ENCODE data around the gene CFAP57.

CFAP57 gene

GRCh38 chr1:43222879-43223278 is 50.7 kb downstream of the CFAP57 start:
- no peak overlapping the region for H3K9ac ChIP-seq (ENCODE audit: low read length)
- no peak overlapping the region for H2AFZ ChIP-seq (ENCODE audit: low read depth, low read length)
- no peak overlapping the region for H3K18ac ChIP-seq (ENCODE audit: low read depth in 1 of 2, low read length in 2 of 2)
- no peak overlapping the region for H2BK15ac ChIP-seq (ENCODE audit: low read depth, poor library complexity, severe bottlenecking)
- H4K91ac ChIP-seq (ENCODE audit: low read length) = no peak overlapping the region
- no peak overlapping the region for H2BK5ac ChIP-seq (ENCODE audit: low read depth, low read length, poor library complexity, severe bottlenecking)
- H2AK5ac ChIP-seq (ENCODE audit: low read length, severe bottlenecking) = no peak overlapping the region
- no peak overlapping the region for H3K23ac ChIP-seq (ENCODE audit: low read length in 2 of 2)
- 82% methylated on average over 9 of the region's 9 CpGs for WGBS
- DNase-seq = no peak
- no peak overlapping the region for H2BK120ac ChIP-seq (ENCODE audit: low read depth, low read length)
- H3K79me1 ChIP-seq (replicated peaks; ENCODE audit: low read length, poor library complexity, severe bottlenecking) = no peaks in the 10 kb centered on the region
- no peak overlapping the region for H3K4me2 ChIP-seq (ENCODE audit: low read length, poor library complexity, severe bottlenecking)
- no peak overlapping the region for H4K8ac ChIP-seq (ENCODE audit: low read length)
- no peak overlapping the region for H3K14ac ChIP-seq (ENCODE audit: low read length in 2 of 2)
- no peaks in the 10 kb centered on the region for H3K36me3 ChIP-seq (ENCODE audit: control insufficient read depth in 1 of 2, insufficient read depth in 2 of 2, low read depth in 1 of 2, low read length in 2 of 2)
- no peak overlapping the region for H3K4ac ChIP-seq (ENCODE audit: low read depth in 1 of 2, low read length in 2 of 2)
- peaks cover 0 to 20% of the 10 kb centered on the region in 2 experiments for H3K27me3 ChIP-seq (ENCODE audit: control insufficient read depth in 1 of 2, insufficient read depth in 1 of 2, low read length in 2 of 2)
- H3K4me1 ChIP-seq (ENCODE audit: control insufficient read depth, insufficient read depth, low read depth, low read length) = no peaks in the 10 kb centered on the region
- no peak overlapping the region for H3K4me3 ChIP-seq (ENCODE audit: insufficient read depth in 1 of 2, low read depth in 1 of 2, low read length in 2 of 2)
- no peak overlapping the region for H2BK12ac ChIP-seq (ENCODE audit: low read length in 2 of 2)
- H3K27ac ChIP-seq (ENCODE audit: low read length, poor library complexity, severe bottlenecking) = no peak overlapping the region
- no peaks in the 10 kb centered on the region for H3K9me3 ChIP-seq (ENCODE audit: control insufficient read depth, low read length)

- Histone ChIP-seq H2AK5ac (ENCODE audit: low read length, severe bottlenecking) (no peak overlapping the region), H3K18ac (ENCODE audit: low read depth in 1 of 2, low read length in 2 of 2) (no peak overlapping the region), H4K91ac (ENCODE audit: low read length) (no peak overlapping the region), H3K9ac (ENCODE audit: low read length) (no peak overlapping the region), H3K36me3 (ENCODE audit: control insufficient read depth in 1 of 2, insufficient read depth in 2 of 2, low read depth in 1 of 2, low read length in 2 of 2) (no peaks in the 10 kb centered on the region), H2BK120ac (ENCODE audit: low read depth, low read length) (no peak overlapping the region), H3K9me3 (ENCODE audit: control insufficient read depth, low read length) (no peaks in the 10 kb centered on the region), H3K79me1 (replicated peaks; ENCODE audit: low read length, poor library complexity, severe bottlenecking) (no peaks in the 10 kb centered on the region), H3K4ac (ENCODE audit: low read depth in 1 of 2, low read length in 2 of 2) (no peak overlapping the region), H3K4me2 (ENCODE audit: low read length, poor library complexity, severe bottlenecking) (no peak overlapping the region), H2BK15ac (ENCODE audit: low read depth, poor library complexity, severe bottlenecking) (no peak overlapping the region), H3K27ac (ENCODE audit: low read length, poor library complexity, severe bottlenecking) (no peak overlapping the region), H3K4me1 (ENCODE audit: control insufficient read depth, insufficient read depth, low read depth, low read length) (no peaks in the 10 kb centered on the region), H3K27me3 (ENCODE audit: control insufficient read depth in 1 of 2, insufficient read depth in 1 of 2, low read length in 2 of 2) (peaks cover 0 to 20% of the 10 kb centered on the region in 2 experiments), H2BK12ac (ENCODE audit: low read length in 2 of 2) (no peak overlapping the region), H3K14ac (ENCODE audit: low read length in 2 of 2) (no peak overlapping the region), H3K4me3 (ENCODE audit: insufficient read depth in 1 of 2, low read depth in 1 of 2, low read length in 2 of 2) (no peak overlapping the region), H3K23ac (ENCODE audit: low read length in 2 of 2) (no peak overlapping the region), H2AFZ (ENCODE audit: low read depth, low read length) (no peak overlapping the region), H4K8ac (ENCODE audit: low read length) (no peak overlapping the region), H2BK5ac (ENCODE audit: low read depth, low read length, poor library complexity, severe bottlenecking) (no peak overlapping the region)
- peak; percentile 38 for DNase-seq
- 60% methylated on average over 3 of the region's 3 CpGs for WGBS
Measured at GRCh38 chr1:43225168-43225567, 53.0 kb downstream of the CFAP57 start.

- H3K4ac ChIP-seq (ENCODE audit: low read depth in 1 of 2, low read length in 2 of 2) = no peak overlapping the region
Measured at GRCh38 chr1:43227143-43227764, 55.1 kb downstream of the CFAP57 start.

GRCh38 chr1:43229826-43230780 is 58.0 kb downstream of the CFAP57 start:
- Histone ChIP-seq H3K4me1 (ENCODE audit: control insufficient read depth, insufficient read depth, low read depth, low read length) (peaks cover 2% of the 10 kb centered on the region), H3K23ac (ENCODE audit: low read length in 2 of 2) (no peak overlapping the region), H3K27ac (ENCODE audit: low read length, poor library complexity, severe bottlenecking) (no peak overlapping the region), H3K4me2 (ENCODE audit: low read length, poor library complexity, severe bottlenecking) (no peak overlapping the region), H3K14ac (ENCODE audit: low read length in 2 of 2) (peak overlapping the region in 1 of 2 experiments; percentile 42), H2BK120ac (ENCODE audit: low read depth, low read length) (no peak overlapping the region), H3K36me3 (ENCODE audit: control insufficient read depth in 1 of 2, insufficient read depth in 2 of 2, low read depth in 1 of 2, low read length in 2 of 2) (no peaks in the 10 kb centered on the region), H4K91ac (ENCODE audit: low read length) (no peak overlapping the region), H2AFZ (ENCODE audit: low read depth, low read length) (peak overlapping the region; percentile 29), H2BK5ac (ENCODE audit: low read depth, low read length, poor library complexity, severe bottlenecking) (no peak overlapping the region), H3K9ac (ENCODE audit: low read length) (peak overlapping the region; percentile 9), H2BK12ac (ENCODE audit: low read length in 2 of 2) (peak overlapping the region in 1 of 2 experiments; percentile 39), H3K4me3 (ENCODE audit: insufficient read depth in 1 of 2, low read depth in 1 of 2, low read length in 2 of 2) (no peak overlapping the region), H3K27me3 (ENCODE audit: control insufficient read depth in 1 of 2, insufficient read depth in 1 of 2, low read length in 2 of 2) (peaks cover 0 to 4% of the 10 kb centered on the region in 2 experiments), H3K18ac (ENCODE audit: low read depth in 1 of 2, low read length in 2 of 2) (no peak overlapping the region), H2BK15ac (ENCODE audit: low read depth, poor library complexity, severe bottlenecking) (no peak overlapping the region), H3K9me3 (ENCODE audit: control insufficient read depth, low read length) (no peaks in the 10 kb centered on the region), H3K4ac (ENCODE audit: low read depth in 1 of 2, low read length in 2 of 2) (no peak overlapping the region), H4K8ac (ENCODE audit: low read length) (no peak overlapping the region), H2AK5ac (ENCODE audit: low read length, severe bottlenecking) (no peak overlapping the region), H3K79me1 (replicated peaks; ENCODE audit: low read length, poor library complexity, severe bottlenecking) (no peaks in the 10 kb centered on the region)
- peak; percentile 24 for DNase-seq
- WGBS = 96% methylated on average over 6 of the region's 6 CpGs

More at GRCh38 chr1:43227143-43227764, 55.1 kb downstream of the CFAP57 start:
- H2BK5ac ChIP-seq (ENCODE audit: low read depth, low read length, poor library complexity, severe bottlenecking) = no peak overlapping the region
- peak; percentile 73 for DNase-seq
- peak overlapping the region; percentile 20 for H4K91ac ChIP-seq (ENCODE audit: low read length)
- H4K8ac ChIP-seq (ENCODE audit: low read length) = no peak overlapping the region
- no peak overlapping the region for H3K27ac ChIP-seq (ENCODE audit: low read length, poor library complexity, severe bottlenecking)
- H3K9ac ChIP-seq (ENCODE audit: low read length) = no peak overlapping the region
- H3K36me3 ChIP-seq (ENCODE audit: control insufficient read depth in 1 of 2, insufficient read depth in 2 of 2, low read depth in 1 of 2, low read length in 2 of 2) = no peaks in the 10 kb centered on the region
- H3K79me1 ChIP-seq (replicated peaks; ENCODE audit: low read length, poor library complexity, severe bottlenecking) = no peaks in the 10 kb centered on the region
- H2BK120ac ChIP-seq (ENCODE audit: low read depth, low read length) = no peak overlapping the region
- no peak overlapping the region for H3K23ac ChIP-seq (ENCODE audit: low read length in 2 of 2)
- H3K4me3 ChIP-seq (ENCODE audit: insufficient read depth in 1 of 2, low read depth in 1 of 2, low read length in 2 of 2) = no peak overlapping the region
- no peak overlapping the region for H3K14ac ChIP-seq (ENCODE audit: low read length in 2 of 2)
- no peak overlapping the region for H2BK12ac ChIP-seq (ENCODE audit: low read length in 2 of 2)
- H3K18ac ChIP-seq (ENCODE audit: low read depth in 1 of 2, low read length in 2 of 2) = no peak overlapping the region
- H2AFZ ChIP-seq (ENCODE audit: low read depth, low read length) = no peak overlapping the region
- H2BK15ac ChIP-seq (ENCODE audit: low read depth, poor library complexity, severe bottlenecking) = no peak overlapping the region
- no peak overlapping the region for H2AK5ac ChIP-seq (ENCODE audit: low read length, severe bottlenecking)
- WGBS = 27% methylated on average over 10 of the region's 10 CpGs
- H3K27me3 ChIP-seq (ENCODE audit: control insufficient read depth in 1 of 2, insufficient read depth in 1 of 2, low read length in 2 of 2) = peaks cover 0 to 20% of the 10 kb centered on the region in 2 experiments
- no peaks in the 10 kb centered on the region for H3K4me1 ChIP-seq (ENCODE audit: control insufficient read depth, insufficient read depth, low read depth, low read length)
- no peak overlapping the region for H3K4me2 ChIP-seq (ENCODE audit: low read length, poor library complexity, severe bottlenecking)
- H3K9me3 ChIP-seq (ENCODE audit: control insufficient read depth, low read length) = no peaks in the 10 kb centered on the region
